Cardiac fibroblast (primary cell): ENCODE measurements around the gene STS.

ENCODE experiments used
- DNase-seq, 2 donors: peaks; one replicate each; pipeline versions ENCODE4 v3.0.0 to v3.0.0-alpha.2; 2010; ENCODE audit warnings: low read depth in 2 of 2
- H3K4me3 ChIP-seq, 2 donors: replicated peaks in 1 of 2; 1 replicate in 1 of 2; 2 replicates in 1 of 2; pipeline ENCODE4 v1.5.1; 2011; ENCODE audit warnings: low read depth in 2 of 2, low read length in 2 of 2, mild to moderate bottlenecking in 2 of 2, moderate library complexity in 1 of 2
- CTCF ChIP-seq: IDR thresholded peaks from one replicate; pipeline ENCODE4 v1.5.1; 2011; ENCODE audit warnings: low read depth, mild to moderate bottlenecking, low read length, inconsistent platforms

Gene STS

DNA sequence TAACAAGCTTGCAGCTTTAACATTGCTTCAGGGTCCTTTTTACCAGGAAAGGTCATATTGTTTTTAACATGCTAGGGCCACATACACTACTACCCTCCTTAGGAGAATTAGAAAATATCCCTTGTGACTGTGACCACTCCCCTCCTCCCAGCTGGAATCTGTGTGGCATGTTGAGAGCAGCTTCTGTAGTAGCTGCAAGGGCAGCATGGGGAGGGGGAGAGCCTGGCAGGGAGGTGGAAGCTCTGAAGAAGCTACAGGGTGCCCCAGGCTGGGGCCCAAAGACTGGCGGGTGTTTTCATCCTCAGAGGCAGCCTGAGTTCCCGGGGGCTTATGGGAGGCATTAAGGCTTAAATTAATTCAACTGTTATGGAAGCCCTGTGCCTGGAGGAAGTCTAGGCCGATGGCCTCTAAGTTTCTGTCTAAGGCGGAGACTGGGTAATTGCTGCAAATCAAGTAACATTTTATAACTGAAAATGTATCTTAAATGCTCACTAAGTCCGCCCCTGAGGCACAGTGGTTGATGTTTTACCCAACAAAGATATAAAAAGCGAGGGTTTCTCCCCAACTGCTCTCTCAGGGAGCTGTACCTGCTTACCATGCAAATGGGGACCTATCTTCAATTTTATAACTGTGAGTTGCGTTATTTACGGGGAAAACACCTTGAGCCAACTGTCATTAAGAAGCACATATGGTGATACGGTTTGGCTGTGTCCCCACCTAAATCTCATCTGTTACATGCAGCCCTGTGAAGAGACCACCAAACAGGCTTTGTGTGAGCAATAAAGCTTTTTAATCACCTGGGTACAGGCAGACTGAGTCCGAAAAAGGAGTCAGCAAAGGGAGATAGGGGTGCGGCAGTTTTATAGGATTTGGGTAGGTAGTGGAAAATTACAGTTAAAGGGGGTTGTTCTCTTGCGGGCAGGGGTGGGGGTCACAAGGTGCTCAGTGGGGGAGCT is 37.4 kb upstream of the STS start:
- no peak for DNase-seq
- no peak overlapping the region for H3K4me3 ChIP-seq
- TF ChIP-seq CTCF: no peak

GRCh38 chrX:7110821-7111276 is 36.7 kb upstream of the STS start:
- DNase-seq: peak in 1 of 2 donors; percentile 22
- TF ChIP-seq CTCF: no peak
- no peak overlapping the region for H3K4me3 ChIP-seq

GRCh38 chrX:7111518-7111917 is 36.0 kb upstream of the STS start:
- DNase-seq: no peak
- TF ChIP-seq CTCF: no peak
- H3K4me3 ChIP-seq: no peak overlapping the region

GRCh38 chrX:7112071-7112470 is 35.4 kb upstream of the STS start:
- no peak overlapping the region for H3K4me3 ChIP-seq
- DNase-seq: no peak
- TF ChIP-seq CTCF: no peak

GRCh38 chrX:7115557-7115956 is 32.0 kb upstream of the STS start:
- TF ChIP-seq CTCF: no peak
- peak in 1 of 2 donors; percentile 40 for DNase-seq
- H3K4me3 ChIP-seq: no peak overlapping the region

DNA sequence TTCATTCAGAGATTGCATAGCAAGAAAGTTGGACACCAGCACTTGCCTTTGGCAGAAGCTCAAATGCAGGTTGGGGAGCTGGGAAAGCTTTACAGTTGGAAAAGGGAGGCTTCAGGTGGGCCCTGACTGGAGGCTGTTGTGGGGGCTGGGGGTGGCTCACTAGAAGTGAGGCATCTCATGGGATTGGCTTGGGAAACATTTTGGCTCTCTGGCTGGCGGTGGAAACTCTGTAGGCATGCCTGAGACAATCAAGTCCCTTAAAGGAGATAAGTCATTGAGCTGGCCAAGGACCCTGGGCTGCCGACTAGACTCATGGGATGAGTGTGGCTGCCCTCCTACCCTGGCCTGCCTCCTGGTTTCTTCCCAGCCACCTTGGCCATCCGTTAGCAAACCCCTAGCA is 31.4 kb upstream of the STS start:
- no peak for DNase-seq
- no peak for TF ChIP-seq CTCF
- no peak overlapping the region for H3K4me3 ChIP-seq
